ENCODE measurements around the gene RBM25. TPM values are rescaled to one million over a fixed set of nuclear protein-coding genes. Genes with fewer than 3 reads are reported as not detected.
"Not testable (repeated sequence)": the region's sequence is repeated elsewhere in the genome, so short reads cannot be mapped to it uniquely, and the experiment has no call there.

The RBM25 gene
- total RNA-seq, 1 donor from 2014 or later: 53.2 TPM

DNA sequence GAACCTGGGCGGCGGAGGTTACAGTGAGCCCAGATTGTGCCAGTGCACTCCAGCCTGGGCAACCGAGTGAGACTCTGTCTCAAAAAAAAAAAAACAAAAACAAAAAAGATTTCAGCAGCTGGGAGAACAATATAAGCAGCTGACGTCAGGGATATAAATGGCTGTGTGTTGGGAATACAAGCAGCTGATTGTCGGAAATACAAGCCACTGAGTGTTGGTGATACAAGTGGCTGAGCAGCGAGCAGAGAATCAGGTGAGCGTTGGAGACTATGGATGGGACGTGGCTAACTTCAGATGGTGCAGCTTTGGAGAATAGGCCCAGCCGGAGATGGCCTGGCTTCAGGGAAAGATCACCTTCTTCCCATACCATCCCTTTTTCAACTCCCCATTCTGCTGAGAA is 109.9 kb downstream of the RBM25 start:
- H3K27ac Mint-ChIP-seq (ENCODE audit: unreplicated experiment): no peak overlapping the region
- no peaks in the 10 kb centered on the region for H3K4me1 Mint-ChIP-seq (ENCODE audit: low read depth)
- no peak for DNase-seq (ENCODE audit: low spot score)
- H3K36me3 Mint-ChIP-seq (ENCODE audit: low read depth): peaks cover 23% of the 10 kb centered on the region
- no peak overlapping the region for H3K4me3 Mint-ChIP-seq (ENCODE audit: unreplicated experiment)
- no peak for TF ChIP-seq CTCF (IDR thresholded peaks at IDR 0.05)
- no peaks in the 10 kb centered on the region for H3K9me3 Mint-ChIP-seq (ENCODE audit: low read depth)
- H3K27me3 Mint-ChIP-seq (ENCODE audit: low read depth): no peaks in the 10 kb centered on the region

DNA sequence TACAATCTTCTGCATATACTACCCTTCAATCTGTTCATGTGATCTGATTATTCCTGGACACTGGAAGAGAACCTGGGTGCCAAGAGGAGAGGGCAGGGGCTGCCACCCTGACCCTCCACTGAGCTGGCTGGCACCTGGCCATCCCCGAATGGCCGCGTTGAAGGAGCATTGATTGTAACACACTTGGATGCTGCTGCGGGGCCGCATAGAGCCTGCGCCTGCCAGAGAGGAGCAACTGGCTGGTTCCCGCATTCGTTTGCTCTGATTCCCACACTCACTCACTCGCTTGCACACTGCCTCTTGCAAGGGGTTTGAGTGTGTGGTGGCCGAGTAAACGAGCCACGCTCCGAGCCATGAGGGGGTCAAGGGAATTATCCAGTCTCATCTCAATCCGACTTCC is 110.4 kb downstream of the RBM25 start:
- peaks cover 20% of the 10 kb centered on the region for H3K36me3 Mint-ChIP-seq (ENCODE audit: low read depth)
- no peaks in the 10 kb centered on the region for H3K27me3 Mint-ChIP-seq (ENCODE audit: low read depth)
- H3K4me1 Mint-ChIP-seq (ENCODE audit: low read depth): no peaks in the 10 kb centered on the region
- H3K27ac Mint-ChIP-seq (ENCODE audit: unreplicated experiment): no peak overlapping the region
- TF ChIP-seq CTCF (IDR thresholded peaks at IDR 0.05): no peak
- H3K4me3 Mint-ChIP-seq (ENCODE audit: unreplicated experiment): no peak overlapping the region
- DNase-seq (ENCODE audit: low spot score): no peak
- H3K9me3 Mint-ChIP-seq (ENCODE audit: low read depth): no peaks in the 10 kb centered on the region

GRCh38 chr14:73169855-73170254 is 111.5 kb downstream of the RBM25 start:
- not testable (repeated sequence) for H3K4me1 Mint-ChIP-seq (ENCODE audit: low read depth); DNase-seq (ENCODE audit: low spot score)
- H3K36me3 Mint-ChIP-seq (ENCODE audit: low read depth): peaks cover 20% of the 10 kb centered on the region

GRCh38 chr14:73170686-73171085 is 112.4 kb downstream of the RBM25 start:
- Mint-ChIP-seq H3K9me3 (ENCODE audit: low read depth) (no peaks in the 10 kb centered on the region), H3K4me1 (ENCODE audit: low read depth) (no peaks in the 10 kb centered on the region), H3K27ac (ENCODE audit: unreplicated experiment) (no peak overlapping the region), H3K36me3 (ENCODE audit: low read depth) (peaks cover 20% of the 10 kb centered on the region), H3K27me3 (ENCODE audit: low read depth) (no peaks in the 10 kb centered on the region), H3K4me3 (ENCODE audit: unreplicated experiment) (no peak overlapping the region)
- no peak for TF ChIP-seq CTCF (IDR thresholded peaks at IDR 0.05)
- DNase-seq (ENCODE audit: low spot score): no peak

More at GRCh38 chr14:73169855-73170254, 111.5 kb downstream of the RBM25 start:
- not testable (repeated sequence) for H3K27ac Mint-ChIP-seq (ENCODE audit: unreplicated experiment); H3K27me3 Mint-ChIP-seq (ENCODE audit: low read depth); H3K4me3 Mint-ChIP-seq (ENCODE audit: unreplicated experiment); H3K9me3 Mint-ChIP-seq (ENCODE audit: low read depth)

GRCh38 chr14:73172500-73172899 is 114.2 kb downstream of the RBM25 start:
- no peaks in the 10 kb centered on the region for H3K4me1 Mint-ChIP-seq (ENCODE audit: low read depth)
- H3K4me3 Mint-ChIP-seq (ENCODE audit: unreplicated experiment): no peak overlapping the region
- no peak overlapping the region for H3K27ac Mint-ChIP-seq (ENCODE audit: unreplicated experiment)
- no peak for DNase-seq (ENCODE audit: low spot score)
- TF ChIP-seq CTCF (IDR thresholded peaks at IDR 0.05): no peak
- no peaks in the 10 kb centered on the region for H3K9me3 Mint-ChIP-seq (ENCODE audit: low read depth)
- H3K27me3 Mint-ChIP-seq (ENCODE audit: low read depth): no peaks in the 10 kb centered on the region
- H3K36me3 Mint-ChIP-seq (ENCODE audit: low read depth): peaks cover 19% of the 10 kb centered on the region

GRCh38 chr14:73173092-73173735 is 114.9 kb downstream of the RBM25 start:
- H3K27ac Mint-ChIP-seq (ENCODE audit: unreplicated experiment): no peak overlapping the region
- peaks cover 19% of the 10 kb centered on the region for H3K36me3 Mint-ChIP-seq (ENCODE audit: low read depth)
- no peaks in the 10 kb centered on the region for H3K4me1 Mint-ChIP-seq (ENCODE audit: low read depth)
- H3K27me3 Mint-ChIP-seq (ENCODE audit: low read depth): no peaks in the 10 kb centered on the region
- no peaks in the 10 kb centered on the region for H3K9me3 Mint-ChIP-seq (ENCODE audit: low read depth)
- peak; percentile 89 for TF ChIP-seq CTCF (IDR thresholded peaks at IDR 0.05)
- no peak overlapping the region for H3K4me3 Mint-ChIP-seq (ENCODE audit: unreplicated experiment)
- DNase-seq (ENCODE audit: low spot score): no peak
